ENCODE data around the gene KCNA2.

KCNA2 gene

DNA sequence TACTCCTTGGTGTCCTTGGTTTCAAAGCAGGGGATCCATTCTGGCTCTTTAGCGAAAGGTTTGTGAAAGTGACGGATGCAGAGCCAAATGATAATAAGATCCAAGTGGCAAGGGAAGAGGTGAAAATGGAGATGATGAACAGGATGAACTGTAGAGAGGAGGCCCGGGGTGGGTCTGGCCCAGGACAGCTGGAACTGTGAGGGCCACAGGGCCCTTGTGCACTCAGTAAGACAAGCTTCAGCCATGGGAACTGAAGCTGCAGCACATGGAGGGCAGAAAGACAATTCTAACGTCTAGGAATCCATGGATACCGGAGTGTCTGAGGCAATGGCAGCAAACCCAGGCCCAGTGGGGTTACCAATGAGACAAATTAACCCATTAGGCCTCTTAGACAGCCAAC is 4.8 kb downstream of the KCNA2 start:
- DNase-seq, result no peak

DNA sequence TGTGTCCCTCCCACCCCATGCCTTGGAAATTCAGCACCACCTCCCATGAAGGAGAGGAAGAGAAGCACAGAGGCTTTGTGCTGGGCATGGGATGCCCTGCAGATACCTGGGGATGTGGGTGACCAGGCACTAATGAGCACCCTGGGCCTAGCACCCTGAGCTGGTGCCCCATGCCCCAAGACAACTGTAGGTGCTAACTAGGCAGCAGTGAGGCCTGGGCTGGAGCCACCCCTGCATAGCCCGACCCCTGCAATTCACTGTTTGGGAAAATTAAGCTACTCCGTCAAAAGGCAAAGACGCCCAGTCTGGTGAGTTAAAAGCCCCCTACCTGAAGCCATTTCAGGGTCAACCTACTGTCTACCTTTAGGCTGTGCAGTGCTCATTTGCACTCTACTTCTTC is 5.4 kb downstream of the KCNA2 start:
- no peak for DNase-seq

DNA sequence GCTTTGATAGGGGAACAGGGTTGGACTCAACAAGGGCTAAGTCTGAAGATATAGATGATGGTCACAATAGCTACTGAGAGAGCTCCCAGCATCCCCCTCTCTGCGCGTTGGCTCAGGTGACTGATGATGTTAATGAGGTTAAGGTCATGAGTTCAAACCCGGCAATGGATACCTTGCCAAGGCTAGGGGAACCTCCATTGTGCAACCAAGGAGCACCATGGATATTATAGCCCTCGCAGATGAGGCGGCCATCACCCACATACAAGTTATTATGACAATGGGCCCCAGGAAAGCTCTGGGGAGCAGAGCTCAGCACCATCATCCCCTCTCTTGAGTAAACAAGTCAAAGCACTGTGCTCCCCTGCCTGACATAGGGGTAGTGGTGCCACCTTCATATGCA is 8.2 kb downstream of the KCNA2 start:
- no peak for DNase-seq

DNA sequence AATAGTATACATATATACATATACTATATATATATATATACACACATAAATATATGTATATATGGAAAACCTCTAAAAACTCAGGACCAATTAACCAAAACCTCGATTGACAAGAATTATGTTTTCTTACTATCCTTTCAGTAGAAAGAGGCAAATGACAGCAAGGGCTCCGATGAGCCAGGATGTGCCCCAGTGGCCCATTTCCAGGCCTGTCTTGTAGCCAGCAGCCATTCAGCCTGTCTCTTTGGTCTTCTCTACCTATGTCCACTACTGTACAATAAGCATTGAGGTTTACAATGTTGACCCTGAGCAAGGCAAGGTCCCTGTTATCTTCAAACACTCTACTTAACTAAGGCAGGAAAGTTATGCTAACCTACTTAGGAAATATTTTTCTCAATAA is 9.8 kb downstream of the KCNA2 start:
- DNase-seq, result no peak

DNA sequence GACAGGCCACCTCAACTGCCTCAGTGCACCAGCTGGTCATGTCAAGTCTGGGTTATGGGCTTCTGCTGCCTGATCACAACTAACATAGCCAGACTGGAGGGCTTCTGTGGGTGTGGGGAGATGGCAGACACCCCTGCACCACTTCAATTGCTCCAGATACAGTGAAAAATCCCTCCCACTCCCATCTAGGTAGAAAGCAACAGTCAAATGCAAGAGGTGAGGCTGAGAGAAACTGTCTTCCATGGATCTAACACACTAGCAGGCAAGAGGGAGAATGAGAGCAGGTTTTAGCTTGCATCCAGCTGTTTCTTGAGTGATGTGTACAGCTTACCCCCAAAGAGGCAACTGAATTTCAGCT is 10.8 kb downstream of the KCNA2 start:
- no peak for DNase-seq

DNA sequence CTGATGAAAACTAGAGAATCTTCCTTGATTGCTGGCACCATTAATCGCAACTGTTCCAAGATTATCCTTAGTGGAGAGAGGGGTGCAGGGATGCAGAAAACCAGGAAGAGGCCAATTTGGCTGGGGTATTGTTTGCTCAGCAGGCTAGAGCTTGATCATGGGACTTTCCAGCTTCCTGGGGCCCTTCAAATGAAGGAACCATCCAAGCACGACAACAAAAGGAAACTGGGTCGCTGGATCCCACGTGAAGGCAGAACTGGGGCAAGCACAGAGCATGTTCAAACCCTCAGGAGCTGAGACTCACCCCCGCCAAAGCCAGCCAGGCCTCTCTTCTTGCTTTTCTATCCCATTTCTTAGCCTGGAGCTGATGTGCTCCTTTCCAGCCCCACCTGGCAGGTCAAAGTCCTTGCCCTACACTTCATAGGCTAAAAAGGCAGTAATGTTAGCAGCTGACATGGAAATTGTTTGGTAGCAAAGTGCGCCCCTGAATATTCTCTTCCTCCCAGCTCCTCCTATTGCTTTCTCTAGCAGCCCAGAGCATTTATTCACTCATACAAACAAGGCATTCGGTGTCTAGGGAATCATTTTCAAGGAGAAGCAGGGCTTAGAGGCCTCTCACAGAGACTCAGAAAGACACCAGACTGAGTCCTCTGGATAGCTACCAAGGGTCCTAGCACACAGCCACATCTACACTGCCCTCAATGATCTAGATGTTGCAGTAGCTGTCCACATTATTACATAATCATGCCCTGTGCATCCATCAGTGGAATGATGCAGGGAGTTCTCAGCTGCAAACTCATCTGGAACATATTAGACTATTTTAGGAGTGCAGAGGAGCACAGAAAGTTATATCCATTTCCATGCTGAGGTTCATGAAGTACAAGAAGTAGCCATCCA is 11.5 kb downstream of the KCNA2 start:
- DNase-seq, result no peak

DNA sequence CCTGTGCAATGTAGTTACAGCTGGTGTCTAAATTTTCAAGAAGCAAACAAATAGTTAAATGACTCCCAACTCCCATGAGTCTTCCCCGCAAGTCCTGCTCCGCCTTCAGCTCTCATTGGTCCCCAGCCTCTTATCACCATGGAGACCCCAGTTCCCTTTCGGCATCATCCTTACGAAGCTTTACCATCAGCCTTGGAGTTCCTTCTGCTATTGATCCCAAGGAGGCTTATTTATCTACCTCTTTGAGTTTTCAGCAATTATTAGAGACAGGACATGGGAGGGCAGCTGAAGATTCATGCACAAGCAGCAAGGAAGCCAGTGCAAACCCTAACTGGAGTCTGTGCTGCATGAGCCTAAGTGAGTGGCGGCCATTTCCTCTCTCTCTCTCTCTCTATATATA is 12.3 kb downstream of the KCNA2 start:
- no peak for DNase-seq

DNA sequence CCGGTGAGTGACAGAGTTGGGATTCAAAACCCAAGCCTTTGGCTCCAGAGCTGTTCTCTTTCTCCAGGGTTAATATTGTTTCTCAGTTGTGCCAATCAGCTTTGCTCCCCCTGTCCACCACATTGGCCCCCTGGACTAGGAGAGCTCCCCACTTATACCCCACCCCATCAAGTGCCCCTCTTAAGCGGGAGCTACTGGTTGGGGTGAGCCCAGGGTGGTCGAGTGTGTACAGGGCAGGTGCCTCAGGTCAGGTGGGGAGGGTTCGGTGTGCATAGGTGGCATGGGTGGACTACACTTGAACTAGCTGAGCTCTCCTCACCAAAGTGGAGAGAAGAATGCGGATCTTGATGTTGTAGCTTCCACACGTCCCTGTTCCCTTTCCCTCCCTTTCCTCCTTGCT is 14.2 kb downstream of the KCNA2 start:
- no peak for DNase-seq

DNA sequence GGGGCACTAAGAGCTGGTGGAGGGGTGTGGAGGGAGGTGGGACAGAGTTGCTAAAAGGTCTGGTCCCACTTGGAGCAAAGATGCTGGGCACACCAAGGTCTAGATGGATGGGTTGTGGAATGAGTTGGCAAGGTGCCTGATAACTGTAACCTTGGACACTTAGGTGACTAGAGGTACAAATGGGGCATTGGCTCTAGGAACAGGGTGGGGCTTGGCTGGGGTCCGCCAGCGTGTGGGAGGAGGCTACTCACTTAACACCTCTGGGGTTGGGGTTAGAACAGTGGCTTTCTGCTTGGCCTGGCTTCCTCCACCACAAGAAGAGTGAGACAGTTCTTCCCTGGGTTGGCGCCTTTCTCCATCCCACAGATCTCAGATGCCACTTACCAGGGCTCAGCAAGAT is 17.2 kb downstream of the KCNA2 start:
- no peak for DNase-seq

DNA sequence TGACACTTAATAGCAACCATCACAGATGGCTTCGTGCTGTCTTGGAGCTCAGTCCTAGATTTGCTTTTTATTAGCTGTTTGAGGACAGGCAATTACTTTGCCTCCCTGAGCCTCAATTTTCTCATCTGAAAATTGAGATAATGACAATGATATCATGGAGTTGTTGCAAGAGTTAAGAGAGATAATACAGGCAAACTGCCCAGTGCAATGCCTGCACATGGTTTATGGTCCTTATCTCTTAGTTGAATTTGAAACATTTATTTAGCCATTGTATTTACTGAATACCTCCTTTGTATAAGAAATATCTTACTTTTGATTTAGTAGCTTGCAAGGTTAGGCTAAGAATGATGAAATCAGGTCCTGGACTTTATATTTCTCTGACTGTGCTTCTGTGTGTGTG is 17.7 kb downstream of the KCNA2 start:
- no peak for DNase-seq

DNA sequence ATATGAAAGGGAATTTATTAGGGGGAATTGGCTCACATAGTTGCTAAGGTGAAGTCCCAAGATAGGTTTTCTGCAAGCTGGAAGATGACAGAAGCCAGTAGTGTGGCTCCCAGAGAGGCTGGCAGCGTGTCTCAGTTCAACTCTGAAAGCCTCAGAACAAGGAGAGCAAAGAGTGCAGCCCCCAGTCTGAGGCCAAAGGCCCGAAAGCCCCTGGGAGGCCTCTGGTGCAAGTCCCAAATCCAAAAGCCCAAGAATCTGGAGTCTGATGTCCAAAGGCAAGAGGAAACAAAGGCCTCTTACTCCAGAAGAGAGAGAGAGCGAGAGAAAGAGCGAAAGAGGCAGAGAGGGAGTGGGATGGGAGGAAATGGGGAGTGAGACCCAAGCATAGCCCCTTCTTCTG is 18.3 kb downstream of the KCNA2 start:
- DNase-seq, result no peak

DNA sequence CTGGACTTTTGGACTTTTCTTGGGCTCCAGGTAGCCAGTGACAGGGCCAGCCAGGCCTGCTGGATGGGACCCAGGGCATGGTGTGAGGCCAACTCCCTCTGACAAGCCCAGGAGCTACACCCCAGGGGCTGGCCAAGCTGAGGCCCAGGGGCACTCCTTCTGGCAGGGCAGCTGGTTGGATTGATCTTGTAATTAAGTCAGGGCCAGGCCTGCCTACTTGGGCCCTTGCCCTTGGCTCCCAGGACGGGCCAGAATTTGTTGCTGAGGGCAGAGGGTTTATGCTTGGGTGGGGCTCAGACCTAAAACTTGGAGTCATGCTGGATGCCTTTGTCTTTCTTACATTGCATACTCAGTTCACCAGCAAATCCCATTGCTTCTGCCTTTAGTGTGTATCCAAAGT is 20.7 kb downstream of the KCNA2 start:
- no peak for DNase-seq

DNA sequence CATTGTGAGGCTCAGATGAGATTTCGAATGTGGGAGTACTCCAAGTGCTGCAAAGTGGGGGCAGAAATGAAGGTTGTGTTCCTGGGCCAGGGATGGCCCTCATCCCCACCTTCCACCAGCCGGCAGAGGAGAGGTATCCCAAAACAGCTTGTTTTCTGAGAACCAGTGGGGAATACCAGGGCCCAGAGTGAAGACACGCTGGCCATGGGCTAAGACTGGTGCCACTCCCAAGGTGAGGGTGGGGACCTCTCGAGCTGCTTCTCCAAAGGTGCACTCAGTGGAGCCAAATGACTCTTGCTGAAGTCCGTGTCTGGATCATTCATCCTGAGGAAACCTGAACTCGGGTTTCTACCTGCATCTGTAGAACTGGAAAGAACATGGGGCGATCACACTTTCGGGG is 22.1 kb downstream of the KCNA2 start:
- no peak for DNase-seq

DNA sequence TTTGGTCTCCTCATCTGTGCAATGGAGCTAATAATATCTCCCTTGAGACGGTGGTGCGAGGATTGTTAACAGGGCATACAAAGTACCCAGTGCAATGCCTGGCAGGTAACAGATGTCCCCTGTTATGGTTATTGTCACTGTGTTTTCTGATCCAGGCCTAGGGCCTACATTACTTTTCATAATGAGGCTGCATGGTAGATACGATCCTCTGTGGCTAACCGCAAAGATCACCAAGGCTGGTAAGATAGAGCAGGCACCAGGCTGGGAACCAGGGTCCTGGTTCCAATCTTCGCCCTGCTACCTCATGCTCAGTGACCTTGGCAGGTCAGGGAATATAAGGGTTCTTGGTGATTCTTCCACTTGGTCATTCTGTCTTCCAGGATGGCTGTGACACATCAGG is 22.7 kb downstream of the KCNA2 start:
- DNase-seq, result no peak

DNA sequence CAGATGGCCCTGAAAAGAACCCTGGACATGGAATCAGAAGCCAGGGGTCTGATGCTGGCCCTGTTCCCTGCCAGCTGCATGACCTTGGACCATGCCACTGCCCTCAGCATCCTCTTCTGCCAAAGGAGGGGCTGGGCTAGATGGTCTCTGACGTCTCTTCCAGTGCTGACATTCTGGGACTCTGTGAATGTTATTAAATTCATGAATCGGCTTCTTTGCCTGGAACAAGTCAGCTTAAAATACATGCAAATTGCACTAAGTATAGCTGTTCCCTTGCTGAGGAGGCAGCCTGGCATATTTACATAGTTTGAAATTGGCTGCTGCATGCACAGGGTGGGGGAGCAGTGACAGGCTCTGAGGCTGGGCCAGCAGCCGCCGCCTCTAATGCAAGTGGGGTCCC is 23.8 kb downstream of the KCNA2 start:
- no peak for DNase-seq

DNA sequence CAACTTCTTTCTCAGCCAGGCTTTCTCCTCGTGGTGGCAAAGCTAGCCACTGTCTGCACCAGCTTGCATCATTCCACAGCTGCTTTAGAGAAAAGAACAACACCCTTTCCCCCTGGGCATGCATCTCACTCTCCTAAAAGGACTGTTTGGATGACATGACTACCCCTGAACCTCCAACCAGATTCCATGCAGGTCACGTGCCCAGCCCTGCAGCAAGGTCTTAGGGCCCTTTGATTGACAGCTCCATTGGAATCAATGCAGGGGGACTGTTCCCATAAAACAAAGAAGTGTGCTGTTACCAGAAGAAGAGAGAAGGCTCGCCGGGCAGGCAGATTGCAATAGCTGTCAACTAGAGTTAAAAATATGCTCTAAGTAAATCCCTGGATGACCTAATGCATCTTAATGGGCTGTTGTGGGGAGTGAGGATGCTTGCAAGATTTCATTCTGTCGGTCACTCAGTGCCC is 24.4 kb downstream of the KCNA2 start:
- DNase-seq, result no peak

DNA sequence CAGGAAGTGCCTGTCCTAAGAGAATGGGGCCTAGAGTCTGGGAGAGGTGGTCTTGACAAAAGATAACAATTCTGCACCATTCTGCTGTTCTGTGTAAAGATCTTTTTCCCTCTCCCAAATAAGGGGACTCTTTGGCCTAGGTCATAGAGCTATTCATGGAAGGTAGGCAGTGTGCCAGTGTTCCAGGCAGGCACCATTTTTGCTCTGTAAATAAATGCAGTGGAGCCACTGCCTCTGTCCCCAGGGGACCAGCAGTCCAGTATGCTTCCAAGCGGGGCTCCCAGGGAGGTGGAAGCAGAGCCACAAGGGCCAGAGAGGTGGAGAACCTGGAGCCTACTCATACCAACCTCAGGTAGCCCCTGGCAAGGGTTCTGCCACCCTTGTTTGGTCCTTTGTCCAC is 25.9 kb downstream of the KCNA2 start:
- DNase-seq, result no peak

DNA sequence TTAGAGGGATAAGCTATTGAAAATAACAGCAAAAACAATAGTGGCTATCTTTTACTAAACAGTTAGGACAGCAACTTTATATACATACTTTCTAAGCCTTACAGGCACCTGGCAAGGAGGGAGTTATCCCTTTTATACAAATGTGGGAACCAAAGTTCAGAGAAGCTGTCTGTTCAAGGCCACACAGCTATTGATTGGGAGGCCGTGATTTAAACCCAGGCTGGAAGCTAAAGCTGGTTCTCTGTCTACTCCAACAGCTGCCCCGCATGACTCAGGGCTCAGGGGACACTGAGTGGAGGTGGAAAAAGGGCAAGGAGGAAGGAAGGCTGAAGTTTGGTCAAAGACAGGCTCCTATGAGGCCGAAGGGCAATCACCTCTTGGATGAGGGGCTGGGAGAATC is 26.7 kb downstream of the KCNA2 start:
- no peak for DNase-seq

DNA sequence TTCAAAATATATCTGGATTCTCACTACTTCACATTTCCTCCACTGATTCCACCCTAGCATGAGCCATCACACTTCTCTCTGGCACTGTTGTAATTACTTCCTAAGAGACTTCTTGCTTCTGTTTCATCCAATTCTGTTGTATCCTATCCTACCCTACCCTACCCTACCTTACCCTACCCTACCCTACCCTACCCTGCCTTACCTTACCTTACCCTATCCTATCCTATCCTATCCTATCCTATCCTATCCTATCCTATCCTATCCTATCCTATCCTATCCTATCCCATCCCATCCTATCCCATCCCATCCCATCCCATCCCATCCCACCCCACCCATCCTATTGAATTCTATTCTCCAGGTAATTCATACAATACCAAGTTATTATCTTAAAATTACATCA is 29.7 kb downstream of the KCNA2 start:
- no peak for DNase-seq

DNA sequence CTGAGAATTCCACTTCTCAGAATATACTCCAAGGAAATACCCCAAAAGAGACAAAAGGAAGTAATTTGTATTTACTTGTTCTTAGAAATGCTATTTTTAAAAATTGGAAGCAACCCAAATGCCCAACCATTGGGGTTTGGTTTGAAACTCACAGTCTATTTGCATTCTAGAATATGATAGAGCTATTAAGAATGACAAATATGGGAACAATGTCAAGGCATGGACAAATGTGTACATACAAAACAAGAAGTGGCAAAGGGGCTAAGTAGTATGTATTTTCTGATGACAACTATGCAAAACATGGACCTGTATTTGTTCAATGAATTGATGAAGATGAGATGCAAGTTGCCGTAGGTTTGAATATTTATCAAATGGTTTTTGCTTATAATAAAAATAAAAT is 32.8 kb downstream of the KCNA2 start:
- no peak for DNase-seq

DNA sequence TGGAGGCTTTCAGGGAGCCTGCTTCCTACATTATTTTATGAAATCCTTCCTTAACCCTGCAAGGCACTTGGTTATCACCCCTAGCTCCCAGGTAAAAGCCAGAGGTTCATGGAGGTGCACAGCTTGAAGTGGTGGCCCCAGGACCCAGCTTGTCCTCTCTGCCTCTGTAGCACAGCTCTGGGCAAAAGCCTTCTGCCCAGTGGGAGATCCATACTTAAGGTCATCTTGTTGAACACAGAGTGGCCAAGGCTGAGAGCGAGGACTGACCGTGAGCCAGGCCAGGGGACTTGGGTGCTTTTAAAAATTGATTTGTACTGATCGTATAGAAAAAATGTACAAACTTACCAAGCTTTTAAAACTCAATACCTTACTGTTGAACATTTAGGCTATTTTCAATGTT is 33.4 kb downstream of the KCNA2 start:
- no peak for DNase-seq

DNA sequence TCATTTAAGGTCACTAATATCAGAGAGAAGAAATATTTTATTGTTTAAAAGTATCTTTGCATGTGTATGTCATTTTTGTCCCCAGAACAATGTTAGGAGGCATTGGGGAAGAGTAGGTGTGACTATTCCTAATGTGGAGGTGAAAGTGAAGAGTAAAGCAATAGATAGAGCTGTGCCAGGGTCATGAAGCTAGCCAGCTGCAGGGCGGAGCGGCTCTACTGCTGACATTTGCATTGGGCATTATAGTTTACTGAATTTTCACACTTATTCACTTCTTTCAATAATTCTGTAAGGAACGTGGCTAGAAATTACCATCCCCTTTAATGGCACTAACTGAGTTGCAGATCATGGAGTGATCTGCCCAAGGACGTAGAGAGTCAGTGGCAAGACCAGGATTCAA is 35.3 kb downstream of the KCNA2 start:
- DNase-seq, result no peak

DNA sequence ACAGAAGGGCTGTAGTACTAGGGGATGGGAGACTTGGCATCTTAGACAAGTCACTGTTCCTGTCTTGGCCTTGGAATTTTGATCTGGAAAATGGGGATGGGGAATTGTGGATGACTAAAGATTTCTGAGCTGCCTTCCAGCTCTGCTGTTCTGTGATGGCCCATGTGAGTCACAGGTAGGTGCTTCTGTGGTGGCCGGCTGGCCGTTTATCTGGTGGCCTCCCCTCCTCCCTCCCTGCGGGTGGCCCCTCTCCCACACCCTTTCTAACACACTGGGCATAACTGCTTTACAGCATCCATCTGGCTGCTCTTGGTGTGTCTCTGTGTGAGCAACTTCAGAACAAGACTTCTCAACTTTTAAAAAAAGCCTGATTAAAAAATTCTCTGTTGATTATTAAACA is 35.9 kb downstream of the KCNA2 start:
- no peak for DNase-seq

DNA sequence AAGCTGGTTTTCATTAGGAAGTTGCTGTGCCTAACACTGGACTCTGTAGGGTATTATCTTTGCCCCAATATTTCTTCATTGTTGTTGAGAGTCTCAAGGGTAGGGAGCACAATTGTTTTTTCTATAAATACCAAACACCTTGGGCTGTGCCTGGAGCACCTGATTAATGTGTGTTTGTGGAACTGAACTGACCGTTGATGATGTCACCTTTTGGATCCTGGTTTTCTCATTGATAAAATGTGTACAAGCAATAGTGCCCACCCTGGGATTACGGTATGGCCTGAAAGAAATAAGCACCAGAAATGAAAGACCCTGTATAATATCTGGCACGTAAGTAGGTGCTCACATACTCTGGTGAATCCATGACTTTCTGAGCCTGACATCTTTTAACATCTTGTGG is 39.3 kb downstream of the KCNA2 start:
- no peak for DNase-seq

DNA sequence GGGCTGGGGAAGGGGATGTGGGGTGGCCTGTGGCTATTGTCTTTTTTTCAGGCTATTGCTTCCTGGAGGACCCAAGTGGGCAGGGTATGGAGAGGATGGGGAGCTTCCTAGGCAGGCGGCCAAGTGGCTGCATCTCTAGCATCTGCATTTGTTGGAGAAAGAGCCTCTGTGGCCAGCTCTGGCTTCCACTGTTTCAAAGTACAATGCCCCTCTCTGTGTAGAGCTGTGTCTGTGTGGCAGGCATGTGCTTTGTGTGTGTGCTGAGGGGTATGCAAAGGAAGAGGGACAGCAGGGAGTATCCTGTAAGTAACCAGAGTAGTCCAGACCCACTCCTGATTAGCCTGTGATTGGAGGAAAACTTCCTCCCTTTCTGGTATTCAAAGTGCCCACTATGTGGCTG is 40.6 kb downstream of the KCNA2 start:
- no peak for DNase-seq
